Lower leg skin (tissue), 3 donors: ENCODE data around the gene ARL6IP5.

ENCODE experiments used
- POLR2A ChIP-seq, 2 donors: fragments of 450-650 bp; IDR thresholded peaks; one replicate each; pipeline ENCODE4 v1.6.1; 2016 to 2017; ENCODE audit warnings: antibody characterized with exemption in 2 of 2, mild to moderate bottlenecking in 1 of 2, moderate library complexity in 1 of 2
- TF ChIP-seq, protein P1 (sequence below), 3 donors: fragments of 450-650 bp; IDR thresholded peaks; one replicate each; pipeline ENCODE4 v1.5.1; 2016; ENCODE audit warnings: antibody characterized with exemption in 3 of 3, mild to moderate bottlenecking in 3 of 3, moderate library complexity in 2 of 3

DNA sequence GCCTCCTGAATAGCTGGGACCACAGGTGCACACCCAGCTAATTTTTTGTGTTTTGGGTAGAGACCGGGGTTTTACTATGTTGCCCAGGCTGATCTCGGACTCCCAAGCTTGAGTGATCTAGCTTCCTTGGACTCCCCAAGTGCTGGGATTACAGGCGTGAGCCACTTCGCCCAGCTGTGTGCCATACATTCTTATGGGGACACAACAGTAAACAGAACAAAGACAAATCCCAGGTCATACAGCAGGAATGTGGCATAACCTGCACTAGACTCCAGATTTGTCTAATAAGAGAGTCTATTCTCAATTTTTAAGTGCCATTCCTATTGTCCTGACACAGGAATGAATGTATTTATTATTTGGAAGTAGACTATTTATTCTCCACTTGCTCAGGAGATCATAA, 17.6 kb downstream of the ARL6IP5 start:
- TF ChIP-seq, protein P1, sequence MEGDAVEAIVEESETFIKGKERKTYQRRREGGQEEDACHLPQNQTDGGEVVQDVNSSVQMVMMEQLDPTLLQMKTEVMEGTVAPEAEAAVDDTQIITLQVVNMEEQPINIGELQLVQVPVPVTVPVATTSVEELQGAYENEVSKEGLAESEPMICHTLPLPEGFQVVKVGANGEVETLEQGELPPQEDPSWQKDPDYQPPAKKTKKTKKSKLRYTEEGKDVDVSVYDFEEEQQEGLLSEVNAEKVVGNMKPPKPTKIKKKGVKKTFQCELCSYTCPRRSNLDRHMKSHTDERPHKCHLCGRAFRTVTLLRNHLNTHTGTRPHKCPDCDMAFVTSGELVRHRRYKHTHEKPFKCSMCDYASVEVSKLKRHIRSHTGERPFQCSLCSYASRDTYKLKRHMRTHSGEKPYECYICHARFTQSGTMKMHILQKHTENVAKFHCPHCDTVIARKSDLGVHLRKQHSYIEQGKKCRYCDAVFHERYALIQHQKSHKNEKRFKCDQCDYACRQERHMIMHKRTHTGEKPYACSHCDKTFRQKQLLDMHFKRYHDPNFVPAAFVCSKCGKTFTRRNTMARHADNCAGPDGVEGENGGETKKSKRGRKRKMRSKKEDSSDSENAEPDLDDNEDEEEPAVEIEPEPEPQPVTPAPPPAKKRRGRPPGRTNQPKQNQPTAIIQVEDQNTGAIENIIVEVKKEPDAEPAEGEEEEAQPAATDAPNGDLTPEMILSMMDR (IDR thresholded peaks at IDR 0.05): no peak
- TF ChIP-seq POLR2A (IDR thresholded peaks at IDR 0.05): no peak
